Neural cell (in vitro differentiated cells): Measurements from ENCODE around the gene GLRX2. TPM values are rescaled to one million over a fixed set of nuclear protein-coding genes. Genes with fewer than 3 reads are reported as not detected.

ENCODE experiments used
- H2AFZ ChIP-seq: fragments of 200-600, 300-800 bp; sonication (generic), shearing (Covaris generic); 2 replicates; pipeline ENCODE4 v1.6.0; 2014; ENCODE audit warnings: low read depth, mild to moderate bottlenecking, antibody characterized with exemption, low read length, moderate library complexity
- H3F3A ChIP-seq: fragments of 200-600 bp; shearing (Covaris generic); 2 replicates; pipeline ENCODE4 v1.6.1; 2016; ENCODE audit warnings: mild to moderate bottlenecking, moderate library complexity, mixed read lengths, antibody characterized with exemption, low read length; ENCODE audit not compliant: insufficient read depth, poor library complexity, severe bottlenecking
- H3K27ac ChIP-seq: fragments of 200-600, 300-800 bp; sonication (generic), shearing (Covaris generic); 2 replicates; pipeline ENCODE4 v1.5.1; 2014; ENCODE audit warnings: mild to moderate bottlenecking, low read length, moderate library complexity
- H3K27me3 ChIP-seq: fragments of 300-800, 200-600 bp; sonication (generic), shearing (Covaris generic); 2 replicates; pipeline ENCODE4 v1.6.0; 2014; ENCODE audit warnings: mild to moderate bottlenecking, low read depth, low read length, moderate library complexity; ENCODE audit not compliant: insufficient read depth
- H3K36me3 ChIP-seq: fragments of 300-800, 200-600 bp; sonication (generic), shearing (Covaris generic); 2 replicates; pipeline ENCODE4 v1.5.1; 2014; ENCODE audit warnings: mild to moderate bottlenecking, antibody characterized with exemption, low read length, moderate library complexity; ENCODE audit not compliant: insufficient read depth
- H3K4me2 ChIP-seq: fragments of 300-800, 200-600 bp; sonication (generic), shearing (Covaris generic); 2 replicates; pipeline ENCODE4 v1.6.0; 2014; ENCODE audit warnings: mild to moderate bottlenecking, low read length
- H3K4me3 ChIP-seq: fragments of 300-800, 200-600 bp; sonication (generic), shearing (Covaris generic); 2 replicates; pipeline ENCODE4 v1.5.1; 2014; ENCODE audit warnings: mild to moderate bottlenecking, low read length, moderate library complexity
- H3K79me2 ChIP-seq: fragments of 200-600 bp; shearing (Covaris generic); replicated peaks from 2 replicates; pipeline ENCODE4 v1.6.0; 2014; ENCODE audit warnings: mild to moderate bottlenecking, low read length, moderate library complexity; ENCODE audit not compliant: insufficient read depth
- H3K9ac ChIP-seq: fragments of 300-800, 200-600 bp; sonication (generic), shearing (Covaris generic); 2 replicates; pipeline ENCODE4 v1.6.1; 2016; ENCODE audit warnings: mild to moderate bottlenecking, low read length, mixed read lengths
- H3K9me2 ChIP-seq: fragments of 200-600 bp; shearing (Covaris generic); 2 replicates; pipeline ENCODE4 v1.6.1; 2016; ENCODE audit warnings: mild to moderate bottlenecking, low read length, mixed read lengths; ENCODE audit not compliant: insufficient read depth
- H3K9me3 ChIP-seq: fragments of 200-600, 300-800 bp; sonication (generic), shearing (Covaris generic); 2 replicates; pipeline ENCODE4 v1.6.1; 2016; ENCODE audit warnings: mild to moderate bottlenecking, mixed run types, low read length, moderate library complexity, mixed read lengths
- H4K20me1 ChIP-seq: fragments of 200-600 bp; shearing (Covaris generic); 2 replicates; pipeline ENCODE4 v1.6.1; 2016; ENCODE audit warnings: mild to moderate bottlenecking, mixed run types; ENCODE audit not compliant: insufficient read depth
- EP300 ChIP-seq: fragments of 450-650 bp; conservative IDR thresholded peaks from 2 replicates; pipeline ENCODE4 v1.6.1; 2014; ENCODE audit warnings: antibody characterized with exemption, mild to moderate bottlenecking, moderate library complexity; ENCODE audit not compliant: poor library complexity, severe bottlenecking
- EZH2 ChIP-seq: fragments of 200-600, 300-800 bp; shearing (Covaris generic), sonication (generic); IDR thresholded peaks from 2 replicates; pipeline ENCODE4 v1.6.1; 2014; ENCODE audit warnings: antibody characterized with exemption, low read length, borderline replicate concordance, mild to moderate bottlenecking; ENCODE audit not compliant: insufficient read depth, poor library complexity, severe bottlenecking
- MXI1 ChIP-seq: fragments of 450-650 bp; conservative IDR thresholded peaks from 2 replicates; pipeline ENCODE4 v1.6.1; 2014; ENCODE audit warnings: antibody characterized with exemption, mild to moderate bottlenecking; ENCODE audit not compliant: poor library complexity, severe bottlenecking
- POLR2AphosphoS5 ChIP-seq: IDR thresholded peaks from 2 replicates; pipeline ENCODE4 v1.6.1; 2012
- RAD21 ChIP-seq: fragments of 450-650 bp; conservative IDR thresholded peaks from 2 replicates; pipeline ENCODE4 v1.6.1; 2014; ENCODE audit warnings: antibody characterized with exemption, mild to moderate bottlenecking, moderate library complexity
- SMC3 ChIP-seq: fragments of 450-650 bp; conservative IDR thresholded peaks from 2 replicates; pipeline ENCODE4 v1.6.1; 2014; ENCODE audit warnings: antibody characterized with exemption, mild to moderate bottlenecking, moderate library complexity; ENCODE audit not compliant: poor library complexity
- TAF1 ChIP-seq: IDR thresholded peaks from 2 replicates; pipeline ENCODE4 v1.6.1; 2012; ENCODE audit warnings: low read depth
- polyA plus RNA-seq: library from polyadenylated mRNA; depleted of rRNA; stranded (reverse); fragments of >200 nt; gene quantifications from 2 replicates; pipeline ENCODE4 v1.2.3, GENCODE V29; 2014
- TF ChIP-seq, protein P1 (sequence below): IDR thresholded peaks from 2 replicates; pipeline ENCODE4 v1.6.1; 2012; ENCODE audit warnings: borderline replicate concordance
- TF ChIP-seq, protein P2 (sequence below): fragments of 450-650 bp; IDR thresholded peaks from 2 replicates; pipeline ENCODE4 v1.5.1; 2014; ENCODE audit warnings: antibody characterized with exemption, mild to moderate bottlenecking, moderate library complexity; ENCODE audit not compliant: poor library complexity, severe bottlenecking

The GLRX2 gene
- polyA plus RNA-seq, 1 donor from 2014 or later, result 6.6 TPM

DNA sequence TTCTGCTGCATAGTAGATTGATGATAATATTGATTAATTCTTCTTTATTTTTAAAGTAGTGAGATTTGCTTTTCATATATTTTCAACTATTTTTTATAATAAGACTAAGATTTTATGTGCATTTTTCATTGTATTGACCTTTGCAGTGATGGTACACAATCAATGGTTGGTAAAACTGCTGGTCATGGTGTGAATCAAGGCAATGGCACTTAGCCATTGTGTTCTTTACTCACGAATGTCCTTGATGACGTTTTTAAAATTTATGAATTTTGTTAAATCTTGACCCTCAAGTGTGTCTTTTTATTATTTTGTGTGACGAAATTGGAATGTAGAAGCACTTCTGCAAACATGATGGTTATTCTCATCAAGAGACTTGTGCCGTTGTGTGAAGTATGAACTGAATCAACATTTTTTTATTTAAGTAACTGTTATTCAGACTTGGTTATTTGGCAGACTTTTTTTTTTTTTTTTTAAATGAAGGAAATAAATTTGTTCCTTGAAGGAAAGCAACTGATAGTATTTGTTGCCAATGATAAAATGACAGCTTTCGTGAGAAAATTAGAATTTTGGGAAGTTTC, 39.2 kb upstream of the GLRX2 start:
- TF ChIP-seq RAD21 (no peak), EP300 (no peak), POLR2AphosphoS5 (no peak), MXI1 (no peak), EZH2 (no peak), SMC3 (no peak), TAF1 (no peak)
- TF ChIP-seq, protein P1, sequence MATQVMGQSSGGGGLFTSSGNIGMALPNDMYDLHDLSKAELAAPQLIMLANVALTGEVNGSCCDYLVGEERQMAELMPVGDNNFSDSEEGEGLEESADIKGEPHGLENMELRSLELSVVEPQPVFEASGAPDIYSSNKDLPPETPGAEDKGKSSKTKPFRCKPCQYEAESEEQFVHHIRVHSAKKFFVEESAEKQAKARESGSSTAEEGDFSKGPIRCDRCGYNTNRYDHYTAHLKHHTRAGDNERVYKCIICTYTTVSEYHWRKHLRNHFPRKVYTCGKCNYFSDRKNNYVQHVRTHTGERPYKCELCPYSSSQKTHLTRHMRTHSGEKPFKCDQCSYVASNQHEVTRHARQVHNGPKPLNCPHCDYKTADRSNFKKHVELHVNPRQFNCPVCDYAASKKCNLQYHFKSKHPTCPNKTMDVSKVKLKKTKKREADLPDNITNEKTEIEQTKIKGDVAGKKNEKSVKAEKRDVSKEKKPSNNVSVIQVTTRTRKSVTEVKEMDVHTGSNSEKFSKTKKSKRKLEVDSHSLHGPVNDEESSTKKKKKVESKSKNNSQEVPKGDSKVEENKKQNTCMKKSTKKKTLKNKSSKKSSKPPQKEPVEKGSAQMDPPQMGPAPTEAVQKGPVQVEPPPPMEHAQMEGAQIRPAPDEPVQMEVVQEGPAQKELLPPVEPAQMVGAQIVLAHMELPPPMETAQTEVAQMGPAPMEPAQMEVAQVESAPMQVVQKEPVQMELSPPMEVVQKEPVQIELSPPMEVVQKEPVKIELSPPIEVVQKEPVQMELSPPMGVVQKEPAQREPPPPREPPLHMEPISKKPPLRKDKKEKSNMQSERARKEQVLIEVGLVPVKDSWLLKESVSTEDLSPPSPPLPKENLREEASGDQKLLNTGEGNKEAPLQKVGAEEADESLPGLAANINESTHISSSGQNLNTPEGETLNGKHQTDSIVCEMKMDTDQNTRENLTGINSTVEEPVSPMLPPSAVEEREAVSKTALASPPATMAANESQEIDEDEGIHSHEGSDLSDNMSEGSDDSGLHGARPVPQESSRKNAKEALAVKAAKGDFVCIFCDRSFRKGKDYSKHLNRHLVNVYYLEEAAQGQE, result no peak
- TF ChIP-seq, protein P2, sequence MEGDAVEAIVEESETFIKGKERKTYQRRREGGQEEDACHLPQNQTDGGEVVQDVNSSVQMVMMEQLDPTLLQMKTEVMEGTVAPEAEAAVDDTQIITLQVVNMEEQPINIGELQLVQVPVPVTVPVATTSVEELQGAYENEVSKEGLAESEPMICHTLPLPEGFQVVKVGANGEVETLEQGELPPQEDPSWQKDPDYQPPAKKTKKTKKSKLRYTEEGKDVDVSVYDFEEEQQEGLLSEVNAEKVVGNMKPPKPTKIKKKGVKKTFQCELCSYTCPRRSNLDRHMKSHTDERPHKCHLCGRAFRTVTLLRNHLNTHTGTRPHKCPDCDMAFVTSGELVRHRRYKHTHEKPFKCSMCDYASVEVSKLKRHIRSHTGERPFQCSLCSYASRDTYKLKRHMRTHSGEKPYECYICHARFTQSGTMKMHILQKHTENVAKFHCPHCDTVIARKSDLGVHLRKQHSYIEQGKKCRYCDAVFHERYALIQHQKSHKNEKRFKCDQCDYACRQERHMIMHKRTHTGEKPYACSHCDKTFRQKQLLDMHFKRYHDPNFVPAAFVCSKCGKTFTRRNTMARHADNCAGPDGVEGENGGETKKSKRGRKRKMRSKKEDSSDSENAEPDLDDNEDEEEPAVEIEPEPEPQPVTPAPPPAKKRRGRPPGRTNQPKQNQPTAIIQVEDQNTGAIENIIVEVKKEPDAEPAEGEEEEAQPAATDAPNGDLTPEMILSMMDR, result no peak
- no peak overlapping the region for H3K4me3 ChIP-seq
- no peaks in the 10 kb centered on the region for H4K20me1 ChIP-seq
- H3K27me3 ChIP-seq, result no peaks in the 10 kb centered on the region
- H3K9ac ChIP-seq, result no peak overlapping the region
- no peak overlapping the region for H3K27ac ChIP-seq
- no peak overlapping the region for H3K4me2 ChIP-seq
- no peaks in the 10 kb centered on the region for H3K79me2 ChIP-seq
- no peak overlapping the region for H2AFZ ChIP-seq
- H3F3A ChIP-seq, result no peaks in the 10 kb centered on the region
- no peaks in the 10 kb centered on the region for H3K9me2 ChIP-seq
- no peaks in the 10 kb centered on the region for H3K9me3 ChIP-seq
- H3K36me3 ChIP-seq, result peaks cover 6% of the 10 kb centered on the region

- no peaks in the 10 kb centered on the region for H3K9me3 ChIP-seq
- no peaks in the 10 kb centered on the region for H4K20me1 ChIP-seq
- H2AFZ ChIP-seq, result no peak overlapping the region
- no peak overlapping the region for H3K4me2 ChIP-seq
- H3K27me3 ChIP-seq, result no peaks in the 10 kb centered on the region
- no peak overlapping the region for H3K4me3 ChIP-seq
- peaks cover 10% of the 10 kb centered on the region for H3K36me3 ChIP-seq
- H3F3A ChIP-seq, result no peaks in the 10 kb centered on the region
- TF ChIP-seq, protein P1, result no peak
- no peak for TF ChIP-seq POLR2AphosphoS5
- no peak for TF ChIP-seq EP300
- no peak for TF ChIP-seq EZH2
- TF ChIP-seq RAD21, result peak; percentile 67
- TF ChIP-seq TAF1, result no peak
- TF ChIP-seq, protein P2, result peak; percentile 67
- peak; percentile 57 for TF ChIP-seq SMC3
- TF ChIP-seq MXI1, result no peak
- H3K9ac ChIP-seq, result no peak overlapping the region
- no peaks in the 10 kb centered on the region for H3K79me2 ChIP-seq
- H3K27ac ChIP-seq, result no peak overlapping the region
- no peaks in the 10 kb centered on the region for H3K9me2 ChIP-seq
Observed at GRCh38 chr1:193143285-193143684, 38.1 kb upstream of the GLRX2 start.
